B cell (primary cell): Measurements from ENCODE around the gene CRMP1.

ENCODE experiments used
- CTCF ChIP-seq: fragments of 200-600 bp; IDR thresholded peaks from one replicate; pipeline ENCODE4 v1.8.0; 2022; ENCODE audit warnings: antibody characterized with exemption, mild to moderate bottlenecking
- EZH2 ChIP-seq: IDR thresholded peaks from 2 replicates; pipeline ENCODE4 v1.6.1; 2012; ENCODE audit warnings: borderline replicate concordance, low read depth, mild to moderate bottlenecking, moderate library complexity, low read length; ENCODE audit not compliant: insufficient read depth, poor library complexity, severe bottlenecking

GRCh38 chr4:5785806-5786680 is 106.8 kb downstream of the CRMP1 start:
- TF ChIP-seq CTCF (no peak), EZH2 (no peak)
